HepG2 (cell line): Measurements from ENCODE around the gene NIN. TPM values are rescaled to one million over a fixed set of nuclear protein-coding genes. Genes with fewer than 3 reads are reported as not detected.

Experiments
- ATAC-seq: fragments of 200-7000 bp; cut with Tn5 transposase; 3 replicates; pipeline ENCODE4 v1.9.1; 2020; ENCODE audit warnings: mild to moderate bottlenecking, moderate library complexity
- BruUV-seq: library from RNA; stranded (reverse); fragments of 400-500 nt; replicated peaks from 2 replicates; lab custom pipeline; 2021; lab: Mats Ljungman, UMichigan
- CTCF ChIA-PET: fragments of 300-600 bp; formaldehyde crosslinking; extraction: SDS; loops from one replicate; lab custom pipeline; 2021; ENCODE audit warnings: low total read pairs, inconsistent platforms, low intra/inter-chr PET ratio; lab: Yijun Ruan, JAX
- POLR2A ChIA-PET: fragments of 350-600 bp; sonication (Branson Sonifier 250); formaldehyde crosslinking; loops from one replicate; lab custom pipeline; 2020; ENCODE audit warnings: antibody characterized with exemption, inconsistent platforms; lab: Yijun Ruan, JAX
- DNase-seq: peaks from one replicate; pipeline ENCODE4 v3.0.0-alpha.2; 2015; ENCODE audit warnings: low spot score
- FAIRE-seq: peaks from 3 replicates; lab custom pipeline; 2011; peaks lifted over from hg19 to GRCh38; lab: Jason Lieb, UNC
- H2AFZ ChIP-seq: one replicate; pipeline ENCODE4 v1.6.1; 2011; ENCODE audit warnings: low read length, inconsistent platforms
- H3K27ac ChIP-seq: fragments of 300-600 bp; 3 replicates; pipeline ENCODE4 v1.8.0; 2011; ENCODE audit warnings: mixed run types, mild to moderate bottlenecking, mixed read lengths, low read length, inconsistent platforms; ENCODE audit not compliant: insufficient read depth; ENCODE audit errors: extremely low read length
- H3K27me3 ChIP-seq, 2 experiments: fragments of 200-600 bp in 1 of 2; 2 replicates in 1 of 2; 3 replicates in 1 of 2; pipeline versions ENCODE4 v1.6.0 to v1.8.0; 2011; ENCODE audit warnings: low read length in 2 of 2, mild to moderate bottlenecking in 2 of 2, moderate library complexity in 2 of 2, inconsistent platforms in 1 of 2; ENCODE audit not compliant: insufficient read depth in 2 of 2, control insufficient read depth in 1 of 2
- H3K36me3 ChIP-seq, 2 experiments: fragments of 200-600 bp in 1 of 2; replicated peaks in 1 of 2; 2 replicates in 1 of 2; 3 replicates in 1 of 2; pipeline versions ENCODE4 v1.5.1 to v1.8.0; 2011; ENCODE audit warnings: low read length in 2 of 2, inconsistent platforms in 1 of 2; ENCODE audit not compliant: insufficient read depth in 2 of 2, control insufficient read depth in 1 of 2
- H3K4me1 ChIP-seq: 2 replicates; pipeline ENCODE4 v1.5.1; 2012; ENCODE audit warnings: low read length, inconsistent platforms; ENCODE audit not compliant: insufficient read depth
- H3K4me2 ChIP-seq: 2 replicates; pipeline ENCODE4 v1.6.0; 2011; ENCODE audit warnings: low read depth, low read length, inconsistent platforms
- H3K4me3 ChIP-seq, 3 experiments: fragments of 200-600 bp in 1 of 3; sonication (generic), shearing (Covaris generic) in 1 of 3; replicated peaks in 1 of 3; 2 replicates each; pipeline ENCODE4 v1.5.1; 2011 to 2016; ENCODE audit warnings: low read length in 3 of 3, inconsistent platforms in 2 of 3, low read depth in 2 of 3, mild to moderate bottlenecking in 2 of 3, control low read depth in 1 of 3, mixed read lengths in 1 of 3; ENCODE audit not compliant: insufficient read depth in 1 of 3
- H3K79me2 ChIP-seq: one replicate; pipeline ENCODE4 v1.6.1; 2011; ENCODE audit warnings: low read length, inconsistent platforms; ENCODE audit not compliant: insufficient read depth
- H3K9ac ChIP-seq: 2 replicates; pipeline ENCODE4 v1.6.0; 2011; ENCODE audit warnings: mild to moderate bottlenecking, low read depth, low read length, inconsistent platforms; ENCODE audit not compliant: insufficient read depth
- H3K9me3 ChIP-seq: 2 replicates; pipeline ENCODE4 v1.5.1; 2012; ENCODE audit warnings: mild to moderate bottlenecking, low read length
- H4K20me1 ChIP-seq: 2 replicates; pipeline ENCODE4 v1.6.0; 2011; ENCODE audit warnings: inconsistent platforms, mild to moderate bottlenecking, low read length, moderate library complexity; ENCODE audit not compliant: insufficient read depth
- U2AF2 ChIP-seq: fragments of 200-400 bp; formaldehyde crosslinking; IDR thresholded peaks from 2 replicates; pipeline ENCODE4 v1.6.1; 2017; ENCODE audit warnings: low read depth, mild to moderate bottlenecking, low read length
- ZBTB21 ChIP-seq: sonication (generic); formaldehyde crosslinking; IDR thresholded peaks from 2 replicates; pipeline ENCODE4 v1.4.0; 2020; ENCODE audit warnings: missing genetic modification reagents
- ZNF121 ChIP-seq: sonication (generic); formaldehyde crosslinking; IDR thresholded peaks from 2 replicates; pipeline ENCODE4 v1.5.0; 2020; ENCODE audit warnings: mild to moderate bottlenecking, missing genetic modification reagents
- ZNF432 ChIP-seq: sonication (generic); formaldehyde crosslinking; IDR thresholded peaks from 2 replicates; pipeline ENCODE4 v1.5.0; 2020; ENCODE audit warnings: missing genetic modification reagents, mild to moderate bottlenecking, borderline replicate concordance
- ZNF572 ChIP-seq: sonication (generic); formaldehyde crosslinking; IDR thresholded peaks from 2 replicates; pipeline ENCODE4 v1.5.1; 2020; ENCODE audit warnings: mild to moderate bottlenecking, missing genetic modification reagents
- WGBS: methylation state at CpG from one replicate; pipeline ENCODE4 v1.1.6; 2017; ENCODE audit warnings: low lambda C conversion rate; 5-methylcytosine and 5-hydroxymethylcytosine counted together
- in situ Hi-C: cut with HindIII; loops from 2 replicates; pipeline ENCODE4 v1.10.0; 2017; ENCODE audit warnings: low pct_unique_long_range_greater_than_20kb; ENCODE audit not compliant: extremely low pct_ligation_motif_present
- intact Hi-C: fragments of 100-400 bp; cut with micrococcal nuclease; formaldehyde crosslinking; loops from one replicate; pipeline ENCODE4 v1.10.0; 2022; ENCODE audit not compliant: unreplicated experiment
- polyA plus RNA-seq, 8 experiments: library from polyadenylated mRNA; depleted of rRNA in 3 of 8; stranded (reverse) in 7 of 8; unstranded in 1 of 8; fragments of >200 nt; fragmentation: Illumina TruSeq in 4 of 8; extraction: Trizol in 4 of 8; gene quantifications; 2 replicates each; pipeline versions ENCODE4 v1.2.1 to v1.2.3, GENCODE V29; 2011 to 2016; ENCODE audit warnings: low read depth in 4 of 8, missing spikeins in 1 of 8, mixed read lengths in 1 of 8; ENCODE audit not compliant: insufficient read depth in 1 of 8
- total RNA-seq, 5 experiments: library from RNA; depleted of rRNA; stranded (reverse); fragments of >200 nt; fragmentation: Illumina TruSeq; extraction: Trizol; gene quantifications; 2 replicates each; pipeline ENCODE4 v1.2.3, GENCODE V29; 2016; ENCODE audit warnings: low read depth in 1 of 5
- TF ChIP-seq, protein P1 (sequence below): IDR thresholded peaks from 2 replicates; pipeline ENCODE4 v1.6.1; 2012; ENCODE audit warnings: low read length, improper control_type of control experiment

Gene NIN
- total and polyA plus RNA-seq, 2 of the 13 experiments (the other 11 are each of a cell fraction or from before 2014, with no cell fraction given): 2.8 to 9.7 TPM

DNA sequence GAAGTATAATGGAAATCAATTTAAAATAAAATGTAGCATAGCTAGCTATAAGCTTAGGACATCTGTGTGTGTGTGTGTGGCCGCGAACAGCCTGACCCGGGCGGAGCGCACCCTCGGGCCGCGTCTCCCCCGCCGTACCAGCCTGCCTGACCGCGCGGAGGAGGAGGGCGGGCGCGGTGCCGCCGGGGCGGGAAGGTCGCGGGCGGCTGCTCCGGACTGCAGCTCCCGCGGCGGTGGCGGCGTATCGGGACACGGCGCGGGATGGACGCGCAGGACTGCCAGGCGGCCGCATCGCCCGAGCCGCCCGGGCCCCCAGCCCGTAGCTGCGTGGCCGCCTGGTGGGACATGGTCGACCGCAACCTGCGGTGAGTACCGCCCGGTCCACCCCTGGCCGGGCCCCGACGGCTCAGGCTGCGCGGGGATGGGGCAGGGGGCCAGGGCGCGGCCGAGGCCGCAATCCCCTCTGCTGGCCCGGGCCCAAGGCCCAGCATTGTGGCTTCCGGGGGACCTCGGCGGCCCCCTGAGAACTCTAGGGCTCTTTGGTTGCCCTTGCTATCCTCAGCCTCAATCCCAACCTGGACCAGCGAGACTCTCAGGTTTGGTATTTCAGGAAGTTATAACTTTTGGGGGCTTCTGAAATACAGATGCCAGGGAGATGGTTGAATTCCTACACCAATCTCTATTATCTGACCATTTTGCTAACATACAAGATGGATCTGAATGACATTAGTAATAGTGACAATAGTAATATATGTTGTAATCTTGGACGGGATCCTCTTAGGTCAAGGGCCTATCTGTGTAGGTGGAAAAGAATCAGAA is 41.2 kb upstream of the NIN start, which contains the start of gene ABHD12B (continued):
- TF ChIP-seq ZNF432: no peak
- TF ChIP-seq ZNF121 (CRISPR knock-in tag): no peak
- TF ChIP-seq ZNF572 (CRISPR knock-in tag): no peak
- no peak for TF ChIP-seq ZBTB21 (CRISPR knock-in tag)

DNA sequence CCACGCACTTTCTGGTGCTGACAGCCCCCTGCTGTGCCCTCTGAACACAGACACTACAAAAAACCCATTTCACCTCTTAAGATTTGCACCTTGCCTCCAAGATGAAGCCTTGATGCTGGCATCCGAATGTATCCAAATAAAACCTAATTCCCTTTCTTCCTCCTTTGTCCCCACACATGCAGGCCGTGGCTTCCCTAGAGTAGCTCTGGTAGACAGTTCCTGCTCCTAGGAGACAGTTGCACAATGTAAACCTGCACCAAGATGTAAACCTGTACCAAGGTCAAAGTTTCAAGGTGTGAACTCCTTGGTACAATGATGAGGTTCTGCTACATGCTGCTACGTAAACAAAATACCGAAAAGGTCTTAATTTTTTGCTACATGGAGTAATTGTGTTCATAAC is 40.3 kb upstream of the NIN start:
- no peak for ATAC-seq
- no TSS peak for BruUV-seq
- no peak overlapping the region for H3K9ac ChIP-seq
- 83% methylated on average over 5 of the region's 5 CpGs for WGBS
- TF ChIP-seq, protein P1, sequence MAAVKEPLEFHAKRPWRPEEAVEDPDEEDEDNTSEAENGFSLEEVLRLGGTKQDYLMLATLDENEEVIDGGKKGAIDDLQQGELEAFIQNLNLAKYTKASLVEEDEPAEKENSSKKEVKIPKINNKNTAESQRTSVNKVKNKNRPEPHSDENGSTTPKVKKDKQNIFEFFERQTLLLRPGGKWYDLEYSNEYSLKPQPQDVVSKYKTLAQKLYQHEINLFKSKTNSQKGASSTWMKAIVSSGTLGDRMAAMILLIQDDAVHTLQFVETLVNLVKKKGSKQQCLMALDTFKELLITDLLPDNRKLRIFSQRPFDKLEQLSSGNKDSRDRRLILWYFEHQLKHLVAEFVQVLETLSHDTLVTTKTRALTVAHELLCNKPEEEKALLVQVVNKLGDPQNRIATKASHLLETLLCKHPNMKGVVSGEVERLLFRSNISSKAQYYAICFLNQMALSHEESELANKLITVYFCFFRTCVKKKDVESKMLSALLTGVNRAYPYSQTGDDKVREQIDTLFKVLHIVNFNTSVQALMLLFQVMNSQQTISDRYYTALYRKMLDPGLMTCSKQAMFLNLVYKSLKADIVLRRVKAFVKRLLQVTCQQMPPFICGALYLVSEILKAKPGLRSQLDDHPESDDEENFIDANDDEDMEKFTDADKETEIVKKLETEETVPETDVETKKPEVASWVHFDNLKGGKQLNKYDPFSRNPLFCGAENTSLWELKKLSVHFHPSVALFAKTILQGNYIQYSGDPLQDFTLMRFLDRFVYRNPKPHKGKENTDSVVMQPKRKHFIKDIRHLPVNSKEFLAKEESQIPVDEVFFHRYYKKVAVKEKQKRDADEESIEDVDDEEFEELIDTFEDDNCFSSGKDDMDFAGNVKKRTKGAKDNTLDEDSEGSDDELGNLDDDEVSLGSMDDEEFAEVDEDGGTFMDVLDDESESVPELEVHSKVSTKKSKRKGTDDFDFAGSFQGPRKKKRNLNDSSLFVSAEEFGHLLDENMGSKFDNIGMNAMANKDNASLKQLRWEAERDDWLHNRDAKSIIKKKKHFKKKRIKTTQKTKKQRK: no peak
- TF ChIP-seq U2AF2: 0 out of 2 replicates have a peak, but pooled peaks have one; percentile 31
- TF ChIP-seq, all 625 proteins: peak for 1
- Histone ChIP-seq H3K27me3 (no peaks in the 10 kb centered on the region), H4K20me1 (no peaks in the 10 kb centered on the region), H3K4me3 (no peak overlapping the region), H2AFZ (no peak overlapping the region), H3K27ac (no peak overlapping the region), H3K36me3 (no peaks in the 10 kb centered on the region), H3K79me2 (no peaks in the 10 kb centered on the region), H3K9me3 (no peaks in the 10 kb centered on the region), H3K4me1 (peaks cover 38% of the 10 kb centered on the region), H3K4me2 (no peak overlapping the region)
- in situ Hi-C loops (no loop called here), intact Hi-C loops (no loop called here)
- CTCF ChIA-PET: no interaction called here
- POLR2A ChIA-PET: no interaction called here
- FAIRE-seq (no peak), DNase-seq (no peak)
